Liver (tissue), 9 donors: Measurements from ENCODE around the gene GABBR2. TPM values are rescaled to one million over a fixed set of nuclear protein-coding genes. Genes with fewer than 3 reads are reported as not detected.

Source experiments
- DNase-seq: peaks from one replicate; pipeline ENCODE4 v3.0.0-alpha.2; 2017; ENCODE audit warnings: low spot score
- H3K27ac ChIP-seq, 2 donors: one replicate each; pipeline ENCODE4 v1.7.0; 2013; ENCODE audit warnings: inconsistent platforms in 2 of 2, low read length in 2 of 2, control low read depth in 1 of 2, low read depth in 1 of 2, mild to moderate bottlenecking in 1 of 2
- H3K27me3 ChIP-seq, 4 donors: one replicate each; pipeline versions ENCODE4 v1.6.1 to v1.7.0; 2013; ENCODE audit warnings: low read length in 3 of 4, inconsistent platforms in 1 of 4, mild to moderate bottlenecking in 1 of 4, moderate library complexity in 1 of 4; ENCODE audit not compliant: control insufficient read depth in 4 of 4, insufficient read depth in 4 of 4
- H3K36me3 ChIP-seq, 4 donors: one replicate each; pipeline versions ENCODE4 v1.6.1 to v1.7.0; 2013; ENCODE audit warnings: low read length in 3 of 4, mild to moderate bottlenecking in 3 of 4, low read depth in 1 of 4, moderate library complexity in 1 of 4; ENCODE audit not compliant: control insufficient read depth in 4 of 4, insufficient read depth in 3 of 4
- H3K4me1 ChIP-seq, 4 donors: one replicate each; pipeline versions ENCODE4 v1.6.1 to v1.7.0; 2013; ENCODE audit warnings: low read length in 3 of 4, mild to moderate bottlenecking in 3 of 4, moderate library complexity in 1 of 4; ENCODE audit not compliant: control insufficient read depth in 4 of 4, insufficient read depth in 4 of 4
- H3K4me3 ChIP-seq, 3 donors: one replicate each; pipeline versions ENCODE4 v1.6.1 to v1.7.0; 2013; ENCODE audit warnings: low read length in 3 of 3, control low read depth in 1 of 3, low read depth in 1 of 3, mild to moderate bottlenecking in 1 of 3
- H3K9ac ChIP-seq, 2 donors: one replicate each; pipeline ENCODE4 v1.7.0; 2013; ENCODE audit warnings: low read length in 2 of 2, mild to moderate bottlenecking in 2 of 2, moderate library complexity in 2 of 2, control low read depth in 1 of 2, low read depth in 1 of 2
- H3K9me3 ChIP-seq, 4 donors: one replicate each; pipeline versions ENCODE4 v1.6.1 to v1.7.0; 2013; ENCODE audit warnings: low read length in 3 of 4; ENCODE audit not compliant: control insufficient read depth in 4 of 4
- ATF3 ChIP-seq: IDR thresholded peaks from 2 replicates; pipeline ENCODE4 v1.6.1; 2016; ENCODE audit warnings: antibody characterized with exemption
- CTCF ChIP-seq: fragments of 150-350 bp; IDR thresholded peaks from 2 replicates; pipeline ENCODE4 v1.5.1; 2017; ENCODE audit warnings: improper control_type of control experiment, low read depth, low read length; ENCODE audit not compliant: missing input control
- FOXA1 ChIP-seq: IDR thresholded peaks from 2 replicates; pipeline ENCODE4 v1.6.1; 2016; ENCODE audit warnings: antibody characterized with exemption
- GABPA ChIP-seq, 2 donors: IDR thresholded peaks in 1 of 2; conservative IDR thresholded peaks in 1 of 2; 2 replicates each; pipeline ENCODE4 v1.6.1; 2016; ENCODE audit warnings: antibody characterized with exemption in 2 of 2, mild to moderate bottlenecking in 1 of 2, moderate library complexity in 1 of 2
- HNF4A ChIP-seq, 2 donors: conservative IDR thresholded peaks; 2 replicates each; pipeline ENCODE4 v1.6.1; 2016; ENCODE audit warnings: antibody characterized with exemption in 2 of 2, mild to moderate bottlenecking in 2 of 2
- HNF4G ChIP-seq: IDR thresholded peaks from 2 replicates; pipeline ENCODE4 v1.6.1; 2016; ENCODE audit warnings: antibody characterized with exemption
- JUND ChIP-seq, 2 donors: IDR thresholded peaks; 2 replicates each; pipeline ENCODE4 v1.6.1; 2016; ENCODE audit warnings: antibody characterized with exemption in 2 of 2
- MAX ChIP-seq: IDR thresholded peaks from 2 replicates; pipeline ENCODE4 v1.6.1; 2016; ENCODE audit warnings: antibody characterized with exemption
- RAD21 ChIP-seq, 2 donors: IDR thresholded peaks; 2 replicates each; pipeline ENCODE4 v1.6.1; 2016; ENCODE audit warnings: antibody characterized with exemption in 2 of 2, mild to moderate bottlenecking in 2 of 2
- REST ChIP-seq: IDR thresholded peaks from 2 replicates; pipeline ENCODE4 v1.6.1; 2016; ENCODE audit warnings: antibody characterized with exemption, mild to moderate bottlenecking
- RXRA ChIP-seq, 2 donors: IDR thresholded peaks; 2 replicates each; pipeline ENCODE4 v1.6.1; 2017 to 2018; ENCODE audit warnings: antibody characterized with exemption in 2 of 2, mild to moderate bottlenecking in 1 of 2
- SP1 ChIP-seq: IDR thresholded peaks from 2 replicates; pipeline ENCODE4 v1.6.1; 2018; ENCODE audit warnings: antibody characterized with exemption, mild to moderate bottlenecking
- YY1 ChIP-seq: IDR thresholded peaks from 2 replicates; pipeline ENCODE4 v1.6.1; 2016; ENCODE audit warnings: antibody characterized with exemption, mild to moderate bottlenecking
- ZBTB33 ChIP-seq: IDR thresholded peaks from 2 replicates; pipeline ENCODE4 v1.6.1; 2016; ENCODE audit warnings: antibody characterized with exemption
- WGBS: extraction: QIAGEN DNeasy Blood & Tissue Kit; methylation state at CpG from one replicate; pipeline ENCODE4 v1.1.7; 2013; 5-methylcytosine and 5-hydroxymethylcytosine counted together
- polyA plus RNA-seq, 2 donors: library from polyadenylated mRNA; stranded (reverse) in 1 of 2; unstranded in 1 of 2; fragments of 200-250 nt in 1 of 2; fragments of >200 nt in 1 of 2; fragmentation: Nextera tagmentation in 1 of 2; extraction: Ambion mirVana in 1 of 2; gene quantifications; one replicate each; pipeline versions ENCODE4 v1.2.1 to v1.2.3, GENCODE V29; 2013 to 2015
- total RNA-seq, 2 donors: library from RNA; depleted of rRNA; stranded (reverse); fragments of >200 nt; gene quantifications; one replicate each; pipeline ENCODE4 v1.2.3, GENCODE V29; 2014
- donor health status: healthy.
- donor health status: healthy.
- donor health status: healthy.
- donor health status: healthy.
- donor health status: healthy.

The GABBR2 gene
- total and polyA plus RNA-seq, 4 donors: 0.03 to 0.23 (median 0.08) TPM; not detected in 1

GRCh38 chr9:98344581-98344980, 364.2 kb downstream of the GABBR2 start:
- WGBS: 71% methylated on average over 4 of the region's 4 CpGs
- TF ChIP-seq ATF3 (no peak), REST (no peak), SP1 (no peak), FOXA1 (no peak)
- no peak overlapping the region for H3K4me3 ChIP-seq
- no peak overlapping the region for H3K27ac ChIP-seq
- DNase-seq: no peak
- no peaks in the 10 kb centered on the region for H3K36me3 ChIP-seq
- H3K27me3 ChIP-seq: peaks cover 0 to 3% (median 0%) of the 10 kb centered on the region in 4 donors
- H3K9me3 ChIP-seq: peaks cover 0 to 3% (median 2%) of the 10 kb centered on the region in 4 donors
- no peaks in the 10 kb centered on the region for H3K4me1 ChIP-seq
- H3K9ac ChIP-seq: no peak overlapping the region

- H3K4me3 ChIP-seq: no peak overlapping the region
- WGBS: 86% methylated on average over 2 of the region's 2 CpGs
- DNase-seq: no peak
- peaks cover 2 to 5% (median 3%) of the 10 kb centered on the region in 4 donors for H3K9me3 ChIP-seq
- TF ChIP-seq RXRA (IDR thresholded peaks at IDR 0.05) (no peak), REST (no peak), HNF4G (no peak), RAD21 (IDR thresholded peaks at IDR 0.05) (no peak), CTCF (no peak), YY1 (no peak), GABPA (IDR thresholded peaks at IDR 0.05 in 1 of 2, conservative IDR thresholded peaks at IDR 0.05 in 1 of 2) (no peak), HNF4A (conservative IDR thresholded peaks at IDR 0.05) (no peak), JUND (IDR thresholded peaks at IDR 0.05) (no peak), MAX (no peak), ZBTB33 (no peak)
- H3K27ac ChIP-seq: no peak overlapping the region
- H3K9ac ChIP-seq: no peak overlapping the region
- H3K27me3 ChIP-seq: peaks cover 0 to 3% (median 0%) of the 10 kb centered on the region in 4 donors
- no peaks in the 10 kb centered on the region for H3K36me3 ChIP-seq
- H3K4me1 ChIP-seq: no peaks in the 10 kb centered on the region
These were observed 365.9 kb downstream of the GABBR2 start for GRCh38 chr9:98342820-98343210.
